Endodermal cell (in vitro differentiated cells): ENCODE measurements around the gene COCH. TPM values are rescaled to one million over a fixed set of nuclear protein-coding genes. Genes with fewer than 3 reads are reported as not detected.

Experiments used
- DNase-seq: peaks from one replicate; pipeline ENCODE4 v3.0.0-alpha.2; 2017
- H3K27ac ChIP-seq: 2 replicates; pipeline ENCODE4 v1.5.1; 2013; ENCODE audit warnings: mild to moderate bottlenecking, low read depth, low read length, moderate library complexity
- H3K27me3 ChIP-seq: 2 replicates; pipeline ENCODE4 v1.6.1; 2013; ENCODE audit warnings: mild to moderate bottlenecking, low read length, moderate library complexity; ENCODE audit not compliant: insufficient read depth, control insufficient read depth, poor library complexity, severe bottlenecking
- H3K36me3 ChIP-seq: 2 replicates; pipeline ENCODE4 v1.7.0; 2013; ENCODE audit warnings: mild to moderate bottlenecking, low read length, moderate library complexity; ENCODE audit not compliant: control insufficient read depth, insufficient read depth
- H3K4me1 ChIP-seq: one replicate; pipeline ENCODE4 v1.7.0; 2013; ENCODE audit warnings: low read length; ENCODE audit not compliant: control insufficient read depth, insufficient read depth
- H3K4me3 ChIP-seq: 2 replicates; pipeline ENCODE4 v1.5.1; 2013; ENCODE audit warnings: mild to moderate bottlenecking, low read length, moderate library complexity
- H3K9ac ChIP-seq: 2 replicates; pipeline ENCODE4 v1.6.1; 2013; ENCODE audit warnings: mild to moderate bottlenecking, low read length, moderate library complexity; ENCODE audit not compliant: poor library complexity, severe bottlenecking; ENCODE audit errors: extremely low read depth
- H3K9me3 ChIP-seq: 2 replicates; pipeline ENCODE4 v1.6.1; 2013; ENCODE audit warnings: mild to moderate bottlenecking, low read length, moderate library complexity; ENCODE audit not compliant: control insufficient read depth
- H3K27ac Mint-ChIP-seq: 2 replicates; pipeline ENCODE4 v1.8.0; 2020; ENCODE audit warnings: mixed read lengths
- H3K27me3 Mint-ChIP-seq: 2 replicates; pipeline ENCODE4 v1.8.0; 2021; ENCODE audit warnings: mild to moderate bottlenecking, mixed read lengths; ENCODE audit not compliant: insufficient read depth
- H3K36me3 Mint-ChIP-seq: 2 replicates; pipeline ENCODE4 v1.8.0; 2020; ENCODE audit warnings: low read depth, mixed read lengths
- H3K4me1 Mint-ChIP-seq: 2 replicates; pipeline ENCODE4 v1.8.0; 2020; ENCODE audit warnings: mixed read lengths
- H3K4me3 Mint-ChIP-seq: 2 replicates; pipeline ENCODE4 v1.8.0; 2020; ENCODE audit warnings: mild to moderate bottlenecking, moderate library complexity, mixed read lengths
- H3K9me3 Mint-ChIP-seq: 2 replicates; pipeline ENCODE4 v1.8.0; 2020; ENCODE audit warnings: mild to moderate bottlenecking, mixed read lengths
- WGBS, 2 experiments: methylation state at CpG; one replicate each; pipeline versions ENCODE4 v1.1.5 to v1.1.7; 2013; ENCODE audit warnings: missing lambda C conversion rate in 2 of 2, mixed read lengths in 1 of 2; ENCODE audit not compliant: insufficient coverage in 1 of 2, insufficient read length in 1 of 2; 5-methylcytosine and 5-hydroxymethylcytosine counted together
- total RNA-seq, 2 donors: library from RNA; stranded (reverse); fragmentation: NEBNext Ultra II Directional in 1 of 2; extraction: Animal tissue kit (Norgen Biotek cat#: 25700) in 1 of 2; gene quantifications; 2 replicates in 1 of 2; 3 replicates in 1 of 2; pipeline ENCODE4 v1.2.1, GENCODE V29; 2021
- TF ChIP-seq, protein P1 (sequence below): fragments of 200-600 bp; sonication (generic); conservative IDR thresholded peaks from 2 replicates; pipeline ENCODE4 v1.5.0; 2021; ENCODE audit warnings: antibody characterized with exemption, mild to moderate bottlenecking

COCH gene
- total RNA-seq, 2 donors from 2014 or later: 59.1 to 76.2 TPM

DNA sequence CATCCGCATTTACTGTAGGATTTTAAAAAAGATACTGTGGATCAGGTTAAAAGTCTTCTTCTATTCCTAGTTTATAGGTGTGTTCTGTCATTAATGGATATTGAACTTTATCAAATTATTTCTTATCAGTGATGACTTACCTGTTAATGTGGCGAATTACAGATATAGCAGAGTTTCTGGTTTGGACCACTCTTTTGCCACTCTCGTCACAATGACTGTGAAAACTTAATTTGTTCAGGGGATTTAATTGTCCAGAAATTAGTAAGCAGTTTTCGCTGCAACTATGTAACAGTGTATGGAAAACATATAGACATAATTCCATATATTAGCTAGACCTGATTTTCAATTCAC is 14.9 kb downstream of the COCH start:
- Histone ChIP-seq H3K36me3 (peaks cover 36% of the 10 kb centered on the region), H3K4me3 (no peak overlapping the region), H3K4me1 (no peaks in the 10 kb centered on the region), H3K9me3 (no peaks in the 10 kb centered on the region), H3K27ac (no peak overlapping the region), H3K27me3 (no peaks in the 10 kb centered on the region), H3K9ac (no peak overlapping the region)
- Mint-ChIP-seq H3K4me1 (peaks cover 4% of the 10 kb centered on the region), H3K27ac (no peak overlapping the region), H3K9me3 (no peaks in the 10 kb centered on the region), H3K36me3 (peaks cover 24% of the 10 kb centered on the region), H3K4me3 (no peak overlapping the region), H3K27me3 (no peaks in the 10 kb centered on the region)
- DNase-seq: no peak
- TF ChIP-seq, protein P1, sequence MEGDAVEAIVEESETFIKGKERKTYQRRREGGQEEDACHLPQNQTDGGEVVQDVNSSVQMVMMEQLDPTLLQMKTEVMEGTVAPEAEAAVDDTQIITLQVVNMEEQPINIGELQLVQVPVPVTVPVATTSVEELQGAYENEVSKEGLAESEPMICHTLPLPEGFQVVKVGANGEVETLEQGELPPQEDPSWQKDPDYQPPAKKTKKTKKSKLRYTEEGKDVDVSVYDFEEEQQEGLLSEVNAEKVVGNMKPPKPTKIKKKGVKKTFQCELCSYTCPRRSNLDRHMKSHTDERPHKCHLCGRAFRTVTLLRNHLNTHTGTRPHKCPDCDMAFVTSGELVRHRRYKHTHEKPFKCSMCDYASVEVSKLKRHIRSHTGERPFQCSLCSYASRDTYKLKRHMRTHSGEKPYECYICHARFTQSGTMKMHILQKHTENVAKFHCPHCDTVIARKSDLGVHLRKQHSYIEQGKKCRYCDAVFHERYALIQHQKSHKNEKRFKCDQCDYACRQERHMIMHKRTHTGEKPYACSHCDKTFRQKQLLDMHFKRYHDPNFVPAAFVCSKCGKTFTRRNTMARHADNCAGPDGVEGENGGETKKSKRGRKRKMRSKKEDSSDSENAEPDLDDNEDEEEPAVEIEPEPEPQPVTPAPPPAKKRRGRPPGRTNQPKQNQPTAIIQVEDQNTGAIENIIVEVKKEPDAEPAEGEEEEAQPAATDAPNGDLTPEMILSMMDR: no peak
- WGBS, 2 experiments: 50 to 77% methylated on average over 2 to 4 of the region's 4 CpGs

DNA sequence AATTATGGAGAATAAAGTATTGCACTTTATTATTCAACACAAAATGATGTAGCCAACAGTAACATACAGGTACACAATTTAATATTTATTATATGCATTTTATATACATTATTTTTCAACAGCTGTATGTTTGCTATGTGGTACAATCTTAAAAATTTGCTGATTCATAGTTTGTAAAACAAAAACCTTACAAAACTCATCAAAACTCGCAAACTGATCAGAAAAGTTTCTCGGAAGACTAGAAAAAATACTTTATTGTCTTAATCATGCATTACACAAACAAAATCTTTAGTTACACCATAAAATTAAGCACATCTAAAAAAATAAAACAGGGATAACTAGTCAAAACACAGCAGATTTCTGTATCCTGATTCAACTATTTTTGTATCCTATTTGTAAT is 19.5 kb downstream of the COCH start:
- DNase-seq: no peak
- 100% methylated on average over 2 of the region's 2 CpGs for WGBS, 2 experiments
- H3K4me1 ChIP-seq: no peaks in the 10 kb centered on the region
- H3K27ac Mint-ChIP-seq: no peak overlapping the region
- H3K4me3 ChIP-seq: no peak overlapping the region
- no peaks in the 10 kb centered on the region for H3K27me3 ChIP-seq
- H3K9me3 ChIP-seq: no peaks in the 10 kb centered on the region
- peaks cover 59% of the 10 kb centered on the region for H3K36me3 ChIP-seq
- no peak overlapping the region for H3K9ac ChIP-seq
- no peak overlapping the region for H3K4me3 Mint-ChIP-seq
- TF ChIP-seq, protein P1: no peak
- no peak overlapping the region for H3K27ac ChIP-seq
- no peaks in the 10 kb centered on the region for H3K9me3 Mint-ChIP-seq
- H3K36me3 Mint-ChIP-seq: peaks cover 43% of the 10 kb centered on the region
- no peaks in the 10 kb centered on the region for H3K27me3 Mint-ChIP-seq
- H3K4me1 Mint-ChIP-seq: peaks cover 2% of the 10 kb centered on the region

DNA sequence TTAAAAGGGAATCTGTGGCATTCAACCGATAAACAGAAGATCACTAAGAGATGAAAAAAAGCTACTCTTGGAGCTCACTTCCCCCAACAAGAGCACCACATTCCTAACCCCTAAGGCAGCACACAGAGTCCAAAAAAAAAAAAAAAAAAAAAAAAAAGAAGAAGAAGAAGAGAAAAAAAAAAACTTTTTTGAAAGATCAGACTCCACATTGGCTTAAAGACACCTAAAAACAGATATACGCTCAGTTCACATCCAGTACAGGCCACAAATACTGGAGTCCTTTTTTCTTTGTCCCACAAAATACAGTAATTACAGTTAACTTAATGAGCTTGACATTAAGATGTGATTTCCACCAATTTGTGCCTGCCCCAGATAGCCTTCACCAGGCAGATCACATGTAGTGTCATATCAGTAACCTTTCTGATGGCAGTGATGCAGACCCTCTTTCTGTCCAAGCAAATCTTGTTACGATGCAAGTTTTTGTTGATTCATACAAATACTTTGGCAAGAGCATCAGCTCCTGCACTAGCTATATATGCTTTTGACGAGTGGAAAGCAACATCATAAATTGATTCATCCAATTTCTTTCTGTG is 20.7 kb downstream of the COCH start:
- no peak overlapping the region for H3K27ac ChIP-seq
- H3K9ac ChIP-seq: no peak overlapping the region
- Mint-ChIP-seq H3K4me1 (no peaks in the 10 kb centered on the region), H3K27me3 (no peaks in the 10 kb centered on the region), H3K4me3 (no peak overlapping the region), H3K27ac (no peak overlapping the region), H3K36me3 (peaks cover 48% of the 10 kb centered on the region), H3K9me3 (no peaks in the 10 kb centered on the region)
- DNase-seq: no peak
- H3K36me3 ChIP-seq: peaks cover 64% of the 10 kb centered on the region
- TF ChIP-seq, protein P1: no peak
- no peaks in the 10 kb centered on the region for H3K9me3 ChIP-seq
- H3K4me1 ChIP-seq: no peaks in the 10 kb centered on the region
- H3K27me3 ChIP-seq: no peaks in the 10 kb centered on the region
- WGBS, 2 experiments: 90 to 95% methylated on average over 1 to 4 of the region's 4 CpGs
- H3K4me3 ChIP-seq: no peak overlapping the region
